HepG2 (cell line): ENCODE measurements around the gene SMARCE1. TPM values are rescaled to one million over a fixed set of nuclear protein-coding genes. Genes with fewer than 3 reads are reported as not detected.

Source experiments
- BCLAF1 ChIP-seq: fragments of 450-650 bp; IDR thresholded peaks from 2 replicates; pipeline ENCODE4 v1.6.1; 2017; ENCODE audit warnings: mild to moderate bottlenecking
- DNMT1 ChIP-seq: sonication (generic); formaldehyde crosslinking; IDR thresholded peaks from 2 replicates; pipeline ENCODE4 v1.5.1; 2020; ENCODE audit warnings: mild to moderate bottlenecking, missing genetic modification reagents
- FOSL1 ChIP-seq: sonication (generic); formaldehyde crosslinking; IDR thresholded peaks from 2 replicates; pipeline ENCODE4 v1.9.0; 2021; ENCODE audit warnings: missing genetic modification reagents, borderline replicate concordance
- GLI4 ChIP-seq: sonication (generic); formaldehyde crosslinking; IDR thresholded peaks from 2 replicates; pipeline ENCODE4 v1.5.1; 2020; ENCODE audit warnings: missing genetic modification reagents, mild to moderate bottlenecking, moderate library complexity, borderline replicate concordance
- HNF1A ChIP-seq, 2 experiments: sonication (generic) in 1 of 2; formaldehyde crosslinking in 1 of 2; IDR thresholded peaks; 2 replicates each; pipeline versions ENCODE4 v1.4.0 to v1.6.1; 2016 to 2020; ENCODE audit warnings: borderline replicate concordance in 1 of 2, low read depth in 1 of 2, mild to moderate bottlenecking in 1 of 2, missing genetic modification reagents in 1 of 2
- HOXA5 ChIP-seq: sonication (generic); formaldehyde crosslinking; IDR thresholded peaks from 2 replicates; pipeline ENCODE4 v1.4.0; 2020; ENCODE audit warnings: missing genetic modification reagents
- NFIB ChIP-seq: sonication (generic); formaldehyde crosslinking; IDR thresholded peaks from 2 replicates; pipeline ENCODE4 v1.9.0; 2021; ENCODE audit warnings: missing genetic modification reagents, mild to moderate bottlenecking, borderline replicate concordance
- SP4 ChIP-seq: sonication (generic); formaldehyde crosslinking; IDR thresholded peaks from 2 replicates; pipeline ENCODE4 v1.8.1; 2023; ENCODE audit warnings: mild to moderate bottlenecking, missing genetic modification reagents
- STAT5B ChIP-seq: sonication (generic); formaldehyde crosslinking; IDR thresholded peaks from 2 replicates; pipeline ENCODE4 v1.4.0; 2020; ENCODE audit warnings: missing genetic modification reagents
- TFAP4 ChIP-seq: sonication (generic); IDR thresholded peaks from 2 replicates; pipeline ENCODE4 v1.6.1; 2016; ENCODE audit warnings: low read depth, borderline replicate concordance
- TSC22D2 ChIP-seq: sonication (generic); formaldehyde crosslinking; IDR thresholded peaks from 2 replicates; pipeline ENCODE4 v1.5.1; 2020; ENCODE audit warnings: missing genetic modification reagents, mild to moderate bottlenecking, borderline replicate concordance
- ZNF354B ChIP-seq: sonication (generic); formaldehyde crosslinking; IDR thresholded peaks from 2 replicates; pipeline ENCODE4 v1.8.0; 2022; ENCODE audit warnings: mild to moderate bottlenecking, missing genetic modification reagents
- ZNF639 ChIP-seq: conservative IDR thresholded peaks from 2 replicates; pipeline ENCODE4 v1.6.1; 2018; ENCODE audit warnings: missing genetic modification reagents
- ZNF678 ChIP-seq: sonication (generic); formaldehyde crosslinking; IDR thresholded peaks from 2 replicates; pipeline ENCODE4 v1.4.0; 2020; ENCODE audit warnings: mild to moderate bottlenecking, missing genetic modification reagents
- ZNF782 ChIP-seq: sonication (generic); formaldehyde crosslinking; IDR thresholded peaks from 2 replicates; pipeline ENCODE4 v1.4.0; 2020; ENCODE audit warnings: missing genetic modification reagents, mild to moderate bottlenecking, borderline replicate concordance
- ZZZ3 ChIP-seq: sonication (generic); formaldehyde crosslinking; IDR thresholded peaks from 2 replicates; pipeline ENCODE4 v1.4.0; 2020; ENCODE audit warnings: missing genetic modification reagents, mild to moderate bottlenecking, borderline replicate concordance
- polyA plus RNA-seq, 8 experiments: library from polyadenylated mRNA; depleted of rRNA in 3 of 8; stranded (reverse) in 7 of 8; unstranded in 1 of 8; fragments of >200 nt; fragmentation: Illumina TruSeq in 4 of 8; extraction: Trizol in 4 of 8; gene quantifications; 2 replicates each; pipeline versions ENCODE4 v1.2.1 to v1.2.3, GENCODE V29; 2011 to 2016; ENCODE audit warnings: low read depth in 4 of 8, missing spikeins in 1 of 8, mixed read lengths in 1 of 8; ENCODE audit not compliant: insufficient read depth in 1 of 8
- total RNA-seq, 5 experiments: library from RNA; depleted of rRNA; stranded (reverse); fragments of >200 nt; fragmentation: Illumina TruSeq; extraction: Trizol; gene quantifications; 2 replicates each; pipeline ENCODE4 v1.2.3, GENCODE V29; 2016; ENCODE audit warnings: low read depth in 1 of 5

SMARCE1 gene
- total and polyA plus RNA-seq, 2 of the 13 experiments (the other 11 are each of a cell fraction or from before 2014, with no cell fraction given), result 43.5 to 127 TPM

- TF ChIP-seq BCLAF1, result no peak
- no peak; the same call in 1 of the 2 replicates for TF ChIP-seq ZZZ3 (CRISPR knock-in tag)
- TF ChIP-seq STAT5B, result 0 out of 2 replicates have a peak, but pooled peaks have one; percentile 58
- TF ChIP-seq NFIB, result no peak
- TF ChIP-seq GLI4 (CRISPR knock-in tag), result peak; percentile 79; the same call in 1 of the 2 replicates
- TF ChIP-seq FOSL1 (CRISPR knock-in tag), result 0 out of 2 replicates have a peak, but pooled peaks have one; percentile 22
- no peak; the same call in 1 of the 2 replicates for TF ChIP-seq DNMT1 (CRISPR knock-in tag)
- TF ChIP-seq TSC22D2, result 0 out of 2 replicates have a peak, but pooled peaks have one; percentile 16
- TF ChIP-seq HNF1A (IDR thresholded peaks at IDR 0.05; ENCODE audit: low read depth), result no peak
- no peak for TF ChIP-seq HNF1A (CRISPR knock-in tag; IDR thresholded peaks at IDR 0.05; ENCODE audit: borderline replicate concordance)
- no peak for TF ChIP-seq ZNF639 (CRISPR knock-in tag)
- TF ChIP-seq SP4 (CRISPR knock-in tag), result peak; percentile 83
- TF ChIP-seq HOXA5 (CRISPR knock-in tag), result peak; percentile 55; the same call in 1 of the 2 replicates
- no peak for TF ChIP-seq ZNF354B (CRISPR knock-in tag)
- no peak for TF ChIP-seq ZNF678 (CRISPR knock-in tag)
- no peak for TF ChIP-seq ZNF782 (CRISPR knock-in tag)
- TF ChIP-seq TFAP4, result no peak
Observed at GRCh38 chr17:40647624-40648383, at the start of gene SMARCE1 (continued).
